GM12874 (cell line): ENCODE data around the gene LAMC2.

Experiments used
- CTCF ChIP-seq: IDR thresholded peaks from 2 replicates; pipeline ENCODE4 v1.5.1; 2011; ENCODE audit warnings: low read depth, mild to moderate bottlenecking, control low read depth, low read length, moderate library complexity; ENCODE audit not compliant: insufficient read depth

The LAMC2 gene

GRCh38 chr1:183200451-183200850 is 14.4 kb downstream of the LAMC2 start:
- TF ChIP-seq CTCF = no peak

GRCh38 chr1:183203094-183203493 is 17.0 kb downstream of the LAMC2 start:
- no peak for TF ChIP-seq CTCF

GRCh38 chr1:183205196-183205781 is 19.2 kb downstream of the LAMC2 start:
- TF ChIP-seq CTCF = no peak

GRCh38 chr1:183206538-183207122 is 20.6 kb downstream of the LAMC2 start:
- TF ChIP-seq CTCF = no peak

- no peak for TF ChIP-seq CTCF
These were observed 23.6 kb downstream of the LAMC2 start for GRCh38 chr1:183209533-183210158.

- TF ChIP-seq CTCF = no peak
These were observed 24.6 kb downstream of the LAMC2 start for GRCh38 chr1:183210681-183211080.

GRCh38 chr1:183212870-183213269 is 26.8 kb downstream of the LAMC2 start:
- TF ChIP-seq CTCF = no peak
